GM10847 (cell line): ENCODE results near the gene HOXA4.

Experiments
- POLR2A ChIP-seq: IDR thresholded peaks from 2 replicates; pipeline ENCODE4 v1.6.1; 2011; ENCODE audit not compliant: insufficient read length; ENCODE audit errors: extremely low read depth

HOXA4 gene

DNA sequence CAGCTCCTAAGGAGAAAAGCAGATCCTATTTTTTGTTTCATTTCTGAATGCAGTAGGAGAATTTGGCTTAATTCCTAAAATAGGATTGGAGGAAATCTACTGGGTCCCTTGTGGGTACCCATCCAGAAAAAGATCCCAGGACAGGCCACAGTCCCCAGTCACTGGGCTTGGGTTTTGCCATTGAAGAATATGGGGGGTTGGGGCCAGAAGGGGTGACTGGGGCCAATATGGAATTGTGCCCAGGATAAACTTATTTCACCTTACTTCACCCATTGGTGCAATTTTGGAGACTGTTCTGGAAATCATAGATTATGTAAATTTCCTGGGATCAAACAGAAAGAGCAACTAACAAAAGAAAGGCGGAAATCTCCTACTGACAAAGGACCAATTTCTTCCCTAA lies 7.9 kb upstream of the HOXA4 start:
- TF ChIP-seq POLR2A: no peak

GRCh38 chr7:27137640-27138315 lies 7.2 kb upstream of the HOXA4 start:
- TF ChIP-seq POLR2A: no peak

GRCh38 chr7:27134392-27134791 lies 3.8 kb upstream of the HOXA4 start:
- no peak for TF ChIP-seq POLR2A

GRCh38 chr7:27133409-27134231 lies 3.1 kb upstream of the HOXA4 start:
- TF ChIP-seq POLR2A: no peak

- TF ChIP-seq POLR2A: no peak
Measured at GRCh38 chr7:27132978-27133377, 2.4 kb upstream of the HOXA4 start.

GRCh38 chr7:27132214-27132613 lies 1.7 kb upstream of the HOXA4 start:
- no peak for TF ChIP-seq POLR2A

- no peak for TF ChIP-seq POLR2A
Measured at GRCh38 chr7:27131390-27131819, 848 bp upstream of the HOXA4 start.

- no peak for TF ChIP-seq POLR2A
Measured at GRCh38 chr7:27129729-27130539, 623 bp downstream of the HOXA4 start.

DNA sequence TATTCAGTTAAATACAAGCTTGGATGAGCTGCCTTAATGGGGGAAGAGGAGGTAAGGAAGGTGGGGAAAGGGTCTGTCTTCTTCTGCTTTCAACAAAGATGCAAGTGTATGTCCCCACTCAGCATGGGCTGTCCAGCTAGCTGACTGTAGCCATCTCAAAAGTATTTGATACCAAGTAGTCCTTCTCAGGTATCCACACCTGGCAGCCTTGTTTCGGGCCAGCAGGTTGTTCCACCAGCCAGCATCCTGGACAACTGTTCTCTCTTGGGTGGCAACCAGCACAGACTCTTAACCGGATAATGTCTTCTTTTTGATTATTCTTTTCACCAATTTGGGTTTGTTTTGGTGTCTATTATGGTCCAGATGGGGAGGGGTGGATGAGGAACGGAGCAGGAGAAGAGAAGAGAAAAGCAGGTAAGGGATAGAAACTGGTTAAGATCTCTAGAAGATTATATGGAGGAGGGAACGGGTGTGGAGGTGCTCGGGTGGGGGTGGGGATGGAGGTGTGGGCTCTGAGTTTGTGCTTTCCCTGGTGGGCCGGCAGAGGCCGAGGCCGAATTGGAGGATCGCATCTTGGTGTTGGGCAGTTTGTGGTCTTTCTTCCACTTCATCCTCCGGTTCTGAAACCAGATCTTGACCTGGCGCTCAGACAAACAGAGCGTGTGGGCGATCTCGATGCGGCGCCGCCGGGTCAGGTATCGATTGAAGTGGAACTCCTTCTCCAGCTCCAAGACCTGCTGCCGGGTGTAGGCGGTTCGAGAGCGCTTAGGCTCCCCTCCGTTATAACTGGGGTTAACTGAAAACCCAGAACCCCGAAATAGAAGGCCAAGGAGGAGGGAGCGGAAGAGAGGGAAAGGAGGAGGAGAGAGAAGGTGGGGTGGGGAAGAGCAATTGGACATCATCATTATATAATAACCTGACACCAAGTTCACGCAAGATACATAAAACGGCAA lies 1.5 kb downstream of the HOXA4 start:
- no peak for TF ChIP-seq POLR2A

DNA sequence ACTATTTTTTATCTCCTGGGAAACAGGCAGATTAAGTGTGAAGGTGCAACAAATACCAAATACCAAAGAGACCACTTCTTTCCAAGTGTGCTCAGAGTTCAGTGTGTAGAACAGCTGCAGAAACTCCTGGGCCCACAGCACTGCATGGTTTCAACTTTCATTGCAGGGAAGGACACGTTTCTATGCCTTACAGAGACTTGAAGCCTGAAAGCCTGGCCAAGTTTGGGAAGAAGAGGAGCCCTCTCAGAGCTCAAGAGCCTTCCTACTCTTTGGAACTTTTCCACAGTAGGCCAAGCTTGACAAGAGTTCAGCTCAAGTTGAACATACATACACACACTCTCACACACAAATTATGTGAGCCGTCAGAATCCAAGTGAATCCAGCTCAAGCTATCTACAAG lies 2.5 kb downstream of the HOXA4 start:
- TF ChIP-seq POLR2A: no peak

DNA sequence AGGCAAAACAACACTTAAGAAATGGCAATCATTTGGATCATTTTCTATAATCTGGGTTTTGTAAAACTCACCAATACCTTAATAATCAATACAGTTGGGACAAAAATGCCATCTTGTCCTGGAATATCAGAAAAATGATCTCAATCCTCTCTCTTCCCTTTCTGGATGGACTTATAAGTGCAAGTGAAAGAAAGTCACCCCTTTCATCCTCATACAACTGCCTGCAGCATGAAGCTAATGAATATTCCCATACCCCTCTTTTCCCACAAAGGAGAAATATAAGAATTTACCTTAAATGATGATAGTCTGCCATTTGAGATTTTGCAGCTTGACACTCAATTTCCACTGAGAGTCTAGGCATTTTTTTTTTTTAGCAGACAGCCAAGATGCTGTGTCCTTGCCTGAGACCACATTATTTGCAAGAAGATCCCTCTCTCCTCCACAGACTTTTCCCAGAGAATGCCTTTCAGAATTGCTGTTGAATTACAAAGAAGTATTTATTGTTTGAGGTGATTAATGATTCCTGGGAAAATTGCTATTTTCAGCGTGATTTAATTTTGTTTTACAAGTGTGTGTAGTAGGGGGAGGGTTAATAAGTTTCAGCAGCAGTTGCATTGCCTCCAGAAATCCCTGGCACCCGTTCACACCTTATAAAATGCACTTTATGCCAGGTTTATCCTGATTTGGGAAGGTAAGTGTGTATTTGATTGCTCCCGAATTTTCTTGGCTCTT lies 3.8 kb downstream of the HOXA4 start:
- no peak for TF ChIP-seq POLR2A

- no peak for TF ChIP-seq POLR2A
Measured at GRCh38 chr7:27125986-27126394, 4.6 kb downstream of the HOXA4 start.

- no peak for TF ChIP-seq POLR2A
Measured at GRCh38 chr7:27124902-27125689, 5.5 kb downstream of the HOXA4 start.

GRCh38 chr7:27124096-27124901 lies 6.3 kb downstream of the HOXA4 start:
- no peak for TF ChIP-seq POLR2A
